ENCODE measurements around the gene HDAC4. TPM values are rescaled to one million over a fixed set of nuclear protein-coding genes. Genes with fewer than 3 reads are reported as not detected.

The HDAC4 gene
- polyA plus RNA-seq, 1 experiment, result 8.9 TPM

- CTCF ChIA-PET, result no interaction called here
- Histone ChIP-seq H3K4me3 (ENCODE audit: low read depth, low read length) (no peak overlapping the region), H3K9me3 (ENCODE audit: control insufficient read depth, insufficient read depth, low read length) (no peaks in the 10 kb centered on the region; the same call in 1 of the 2 replicates), H3K27ac (ENCODE audit: low read depth, low read length) (no peak overlapping the region), H3K27me3 (ENCODE audit: control insufficient read depth, insufficient read depth, low read length) (no peaks in the 10 kb centered on the region)
- TF ChIP-seq CTCF (IDR thresholded peaks at IDR 0.05; ENCODE audit: low read depth, low read length), result no peak
- DNase-seq (ENCODE audit: low read depth, low spot score), result no peak
- POLR2A ChIA-PET, result no interaction called here
Observed at GRCh38 chr2:239081622-239082021, 319.2 kb downstream of the HDAC4 start.

- Histone ChIP-seq H3K27me3 (ENCODE audit: control insufficient read depth, insufficient read depth, low read length) (no peaks in the 10 kb centered on the region), H3K27ac (ENCODE audit: low read depth, low read length) (no peak overlapping the region), H3K9me3 (ENCODE audit: control insufficient read depth, insufficient read depth, low read length) (no peaks in the 10 kb centered on the region; the same call in 1 of the 2 replicates), H3K4me3 (ENCODE audit: low read depth, low read length) (no peak overlapping the region)
- CTCF ChIA-PET, result no interaction called here
- POLR2A ChIA-PET, result no interaction called here
- no peak for DNase-seq (ENCODE audit: low read depth, low spot score)
- no peak for TF ChIP-seq CTCF (IDR thresholded peaks at IDR 0.05; ENCODE audit: low read depth, low read length)
Observed at GRCh38 chr2:239081046-239081445, 319.8 kb downstream of the HDAC4 start.

- no peaks in the 10 kb centered on the region; the same call in 1 of the 2 replicates for H3K9me3 ChIP-seq (ENCODE audit: control insufficient read depth, insufficient read depth, low read length)
- no peak for TF ChIP-seq CTCF (IDR thresholded peaks at IDR 0.05; ENCODE audit: low read depth, low read length)
- DNase-seq (ENCODE audit: low read depth, low spot score), result no peak
- H3K27ac ChIP-seq (ENCODE audit: low read depth, low read length), result no peak overlapping the region
- ChIA-PET CTCF (no interaction called here), POLR2A (no interaction called here)
- H3K27me3 ChIP-seq (ENCODE audit: control insufficient read depth, insufficient read depth, low read length), result no peaks in the 10 kb centered on the region
- H3K4me3 ChIP-seq (ENCODE audit: low read depth, low read length), result no peak overlapping the region
Observed at GRCh38 chr2:239079671-239080294, 321.0 kb downstream of the HDAC4 start.

GRCh38 chr2:239078128-239078924 is 322.5 kb downstream of the HDAC4 start:
- ChIA-PET POLR2A (interaction anchor here (0.6 kb wide), 1 partner anchor 34 kb away, joined by 3 read pairs; no protein-coding TSS in a partner anchor), CTCF (no interaction called here)
- no peak for DNase-seq (ENCODE audit: low read depth, low spot score)
- no peak for TF ChIP-seq CTCF (IDR thresholded peaks at IDR 0.05; ENCODE audit: low read depth, low read length)
- Histone ChIP-seq H3K27me3 (ENCODE audit: control insufficient read depth, insufficient read depth, low read length) (no peaks in the 10 kb centered on the region), H3K27ac (ENCODE audit: low read depth, low read length) (no peak overlapping the region), H3K4me3 (ENCODE audit: low read depth, low read length) (no peak overlapping the region), H3K9me3 (ENCODE audit: control insufficient read depth, insufficient read depth, low read length) (no peaks in the 10 kb centered on the region; the same call in 1 of the 2 replicates)

- ChIA-PET CTCF (interaction anchor here (0.5 kb wide), 1 partner anchor 74 kb away, joined by 4 read pairs; no protein-coding TSS in a partner anchor), POLR2A (no interaction called here)
- Histone ChIP-seq H3K27me3 (ENCODE audit: control insufficient read depth, insufficient read depth, low read length) (no peaks in the 10 kb centered on the region), H3K27ac (ENCODE audit: low read depth, low read length) (no peak overlapping the region), H3K4me3 (ENCODE audit: low read depth, low read length) (no peak overlapping the region), H3K9me3 (ENCODE audit: control insufficient read depth, insufficient read depth, low read length) (peaks cover 2% of the 10 kb centered on the region; the same call in 1 of the 2 replicates)
- TF ChIP-seq CTCF (IDR thresholded peaks at IDR 0.05; ENCODE audit: low read depth, low read length), result no peak
- DNase-seq (ENCODE audit: low read depth, low spot score), result no peak
Observed at GRCh38 chr2:239077260-239077659, 323.6 kb downstream of the HDAC4 start.

All from AG04450 (cell line).